ENCODE results near the gene MYL2. TPM values are rescaled to one million over a fixed set of nuclear protein-coding genes. Genes with fewer than 3 reads are reported as not detected.

The MYL2 gene
- total RNA-seq, 4 donors from 2014 or later = not detected

GRCh38 chr12:110907583-110907982 is 12.8 kb downstream of the MYL2 start:
- H3K27ac ChIP-seq (replicated peaks in 1 of 4) = no peak overlapping the region
- DNase-seq (ENCODE audit: extremely low spot score) = no peak
- WGBS = 79% methylated on average over 8 of the region's 8 CpGs
- TF ChIP-seq POLR2AphosphoS5 (IDR thresholded peaks at IDR 0.05) (no peak), EP300 (IDR thresholded peaks at IDR 0.05) (no peak), POLR2A (IDR thresholded peaks at IDR 0.05; ENCODE audit: low read depth) (no peak)
- TF ChIP-seq, protein P1, sequence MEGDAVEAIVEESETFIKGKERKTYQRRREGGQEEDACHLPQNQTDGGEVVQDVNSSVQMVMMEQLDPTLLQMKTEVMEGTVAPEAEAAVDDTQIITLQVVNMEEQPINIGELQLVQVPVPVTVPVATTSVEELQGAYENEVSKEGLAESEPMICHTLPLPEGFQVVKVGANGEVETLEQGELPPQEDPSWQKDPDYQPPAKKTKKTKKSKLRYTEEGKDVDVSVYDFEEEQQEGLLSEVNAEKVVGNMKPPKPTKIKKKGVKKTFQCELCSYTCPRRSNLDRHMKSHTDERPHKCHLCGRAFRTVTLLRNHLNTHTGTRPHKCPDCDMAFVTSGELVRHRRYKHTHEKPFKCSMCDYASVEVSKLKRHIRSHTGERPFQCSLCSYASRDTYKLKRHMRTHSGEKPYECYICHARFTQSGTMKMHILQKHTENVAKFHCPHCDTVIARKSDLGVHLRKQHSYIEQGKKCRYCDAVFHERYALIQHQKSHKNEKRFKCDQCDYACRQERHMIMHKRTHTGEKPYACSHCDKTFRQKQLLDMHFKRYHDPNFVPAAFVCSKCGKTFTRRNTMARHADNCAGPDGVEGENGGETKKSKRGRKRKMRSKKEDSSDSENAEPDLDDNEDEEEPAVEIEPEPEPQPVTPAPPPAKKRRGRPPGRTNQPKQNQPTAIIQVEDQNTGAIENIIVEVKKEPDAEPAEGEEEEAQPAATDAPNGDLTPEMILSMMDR (IDR thresholded peaks at IDR 0.05) = no peak
- no peaks in the 10 kb centered on the region for H3K9me3 ChIP-seq
- H3K36me3 ChIP-seq = peaks cover 0 to 17% (median 0%) of the 10 kb centered on the region in 4 donors
- no peaks in the 10 kb centered on the region for H3K4me1 ChIP-seq
- intact Hi-C loops (cut with DNase I) = no loop called here
- H3K27me3 ChIP-seq = peaks cover 0 to 31% (median 0%) of the 10 kb centered on the region in 4 donors
- H3K4me3 ChIP-seq = no peak overlapping the region

DNA sequence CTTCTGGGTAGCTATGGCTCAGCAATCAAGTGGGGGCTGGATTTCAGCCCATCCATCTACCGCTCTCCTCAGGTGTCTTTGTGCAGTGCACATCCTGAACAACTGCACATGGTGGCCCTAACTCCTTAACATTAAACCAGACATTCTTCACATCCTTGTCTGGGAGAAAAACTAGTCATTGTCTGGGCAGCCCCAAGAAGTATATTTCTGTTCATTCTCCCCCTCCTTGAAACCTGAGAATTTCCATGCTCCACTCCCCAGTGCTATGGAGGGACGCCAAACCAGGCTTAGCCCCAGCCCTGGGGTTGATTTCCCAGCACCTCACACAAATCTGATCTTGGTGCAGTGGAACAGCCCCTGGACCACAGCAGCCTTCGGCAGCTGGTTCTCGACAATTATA is 13.4 kb downstream of the MYL2 start:
- 66% methylated on average over 4 of the region's 4 CpGs for whole genome bisulfite sequencing
- H3K27ac ChIP-seq (replicated peaks in 1 of 4) = no peak overlapping the region
- TF ChIP-seq POLR2A (IDR thresholded peaks at IDR 0.05; ENCODE audit: low read depth) = no peak
- TF ChIP-seq, protein P1 (IDR thresholded peaks at IDR 0.05) = no peak
- no peak for TF ChIP-seq POLR2AphosphoS5 (IDR thresholded peaks at IDR 0.05)
- TF ChIP-seq EP300 (IDR thresholded peaks at IDR 0.05) = no peak
- H3K4me1 ChIP-seq = no peaks in the 10 kb centered on the region
- H3K36me3 ChIP-seq = peaks cover 0 to 11% (median 0%) of the 10 kb centered on the region in 4 donors
- intact Hi-C loops (cut with DNase I) = no loop called here
- H3K9me3 ChIP-seq = no peaks in the 10 kb centered on the region
- no peak overlapping the region for H3K4me3 ChIP-seq
- H3K27me3 ChIP-seq = peaks cover 0 to 31% (median 0%) of the 10 kb centered on the region in 4 donors
- no peak for DNase-seq (ENCODE audit: extremely low spot score)

DNA sequence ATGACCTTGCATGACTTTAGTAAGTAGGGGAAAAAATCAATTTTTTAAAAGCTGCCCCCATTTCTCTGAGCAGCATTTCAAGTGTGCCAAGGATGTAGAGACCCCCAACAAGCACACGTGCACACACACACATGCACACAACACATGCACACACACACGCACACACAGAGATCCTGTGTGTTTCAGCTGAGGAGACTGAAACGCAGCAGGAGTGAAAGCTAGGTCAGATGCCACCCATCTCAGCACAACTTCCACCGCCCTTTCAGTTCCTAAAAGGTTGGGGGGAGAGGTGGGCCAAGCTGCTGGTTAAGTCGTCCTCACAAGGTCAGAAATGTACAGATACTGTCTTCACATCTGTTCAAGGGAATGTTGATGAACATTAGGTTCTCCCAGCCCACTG is 13.9 kb downstream of the MYL2 start:
- TF ChIP-seq, protein P1 (IDR thresholded peaks at IDR 0.05) = no peak
- TF ChIP-seq POLR2A (IDR thresholded peaks at IDR 0.05; ENCODE audit: low read depth) (no peak), EP300 (IDR thresholded peaks at IDR 0.05) (no peak), POLR2AphosphoS5 (IDR thresholded peaks at IDR 0.05) (no peak)
- 80% methylated on average over 5 of the region's 5 CpGs for WGBS
- no peaks in the 10 kb centered on the region for H3K9me3 ChIP-seq
- H3K36me3 ChIP-seq = peaks cover 0 to 9% (median 0%) of the 10 kb centered on the region in 4 donors
- H3K4me1 ChIP-seq = no peaks in the 10 kb centered on the region
- no peak overlapping the region for H3K4me3 ChIP-seq
- intact Hi-C loops (cut with DNase I) = no loop called here
- DNase-seq (ENCODE audit: extremely low spot score) = no peak
- H3K27me3 ChIP-seq = peaks cover 0 to 30% (median 0%) of the 10 kb centered on the region in 4 donors
- H3K27ac ChIP-seq (replicated peaks in 1 of 4) = no peak overlapping the region

- no peaks in the 10 kb centered on the region for H3K4me1 ChIP-seq
- intact Hi-C loops (cut with DNase I) = no loop called here
- TF ChIP-seq EP300 (IDR thresholded peaks at IDR 0.05) = no peak
- no peak for TF ChIP-seq POLR2A (IDR thresholded peaks at IDR 0.05; ENCODE audit: low read depth)
- TF ChIP-seq, protein P1 (IDR thresholded peaks at IDR 0.05) = no peak
- TF ChIP-seq POLR2AphosphoS5 (IDR thresholded peaks at IDR 0.05) = no peak
- peaks cover 0 to 9% (median 0%) of the 10 kb centered on the region in 4 donors for H3K36me3 ChIP-seq
- 38% methylated on average over 3 of the region's 3 CpGs for WGBS
- H3K9me3 ChIP-seq = no peaks in the 10 kb centered on the region
- no peak overlapping the region for H3K4me3 ChIP-seq
- no peak overlapping the region for H3K27ac ChIP-seq (replicated peaks in 1 of 4)
- H3K27me3 ChIP-seq = peaks cover 0 to 26% (median 0%) of the 10 kb centered on the region in 4 donors
- DNase-seq (ENCODE audit: extremely low spot score) = no peak
Observed at GRCh38 chr12:110906083-110906482, 14.3 kb downstream of the MYL2 start.

- H3K4me3 ChIP-seq = no peak overlapping the region
- H3K27me3 ChIP-seq = peaks cover 0 to 25% (median 0%) of the 10 kb centered on the region in 4 donors
- H3K27ac ChIP-seq (replicated peaks in 1 of 4) = no peak overlapping the region
- H3K9me3 ChIP-seq = no peaks in the 10 kb centered on the region
- TF ChIP-seq POLR2A (IDR thresholded peaks at IDR 0.05; ENCODE audit: low read depth) = no peak
- TF ChIP-seq, protein P1 (IDR thresholded peaks at IDR 0.05) = no peak
- no peak for TF ChIP-seq EP300 (IDR thresholded peaks at IDR 0.05)
- TF ChIP-seq POLR2AphosphoS5 (IDR thresholded peaks at IDR 0.05) = no peak
- intact Hi-C loops (cut with DNase I) = no loop called here
- WGBS = 92% methylated on average over 4 of the region's 4 CpGs
- no peaks in the 10 kb centered on the region for H3K4me1 ChIP-seq
- DNase-seq (ENCODE audit: extremely low spot score) = no peak
- H3K36me3 ChIP-seq = no peaks in the 10 kb centered on the region
Observed at GRCh38 chr12:110903511-110903910, 16.9 kb downstream of the MYL2 start.
